Measurements from ENCODE around the gene NHS. TPM values are rescaled to one million over a fixed set of nuclear protein-coding genes. Genes with fewer than 3 reads are reported as not detected.

NHS gene
- total RNA-seq, 2 donors from 2014 or later = under 0.01 to 1.3 TPM

DNA sequence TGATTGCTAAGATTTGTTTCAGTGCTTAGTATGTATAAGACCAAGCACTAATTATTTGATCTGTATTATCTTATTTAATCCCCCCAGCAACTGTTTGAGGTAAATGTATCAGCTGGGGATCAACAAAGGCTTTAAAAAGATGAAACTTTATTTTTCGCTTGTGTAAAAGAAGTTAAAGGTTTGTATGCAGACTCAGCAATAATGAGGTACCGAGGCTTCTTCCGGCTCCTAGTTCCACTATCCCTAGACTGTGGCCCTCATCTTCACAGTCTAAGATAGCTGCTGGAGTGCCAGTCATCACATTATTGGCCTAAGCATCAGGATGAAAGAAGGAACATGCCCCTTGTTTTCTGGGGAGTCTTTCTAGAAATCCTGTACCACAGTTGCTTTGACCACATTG lies 256.6 kb downstream of the NHS start:
- ATAC-seq (no peak), DNase-seq (no peak)
- no peak overlapping the region for H3K27ac ChIP-seq
- no peak overlapping the region for H3K4me3 ChIP-seq
- no peaks in the 10 kb centered on the region for H3K27me3 ChIP-seq
- 88 to 92% methylated on average over 2 to 3 of the region's 3 CpGs for WGBS, 2 donors
- peaks cover 8% of the 10 kb centered on the region for H3K4me1 ChIP-seq
- no peaks in the 10 kb centered on the region for H3K9me3 ChIP-seq
- H3K36me3 ChIP-seq (replicated peaks in 1 of 2; ENCODE audit: insufficient read depth in 1 of 2, low read depth in 2 of 2) = no peaks in the 10 kb centered on the region
- no peak for TF ChIP-seq POLR2A (IDR thresholded peaks at IDR 0.05)
- TF ChIP-seq, protein P1, sequence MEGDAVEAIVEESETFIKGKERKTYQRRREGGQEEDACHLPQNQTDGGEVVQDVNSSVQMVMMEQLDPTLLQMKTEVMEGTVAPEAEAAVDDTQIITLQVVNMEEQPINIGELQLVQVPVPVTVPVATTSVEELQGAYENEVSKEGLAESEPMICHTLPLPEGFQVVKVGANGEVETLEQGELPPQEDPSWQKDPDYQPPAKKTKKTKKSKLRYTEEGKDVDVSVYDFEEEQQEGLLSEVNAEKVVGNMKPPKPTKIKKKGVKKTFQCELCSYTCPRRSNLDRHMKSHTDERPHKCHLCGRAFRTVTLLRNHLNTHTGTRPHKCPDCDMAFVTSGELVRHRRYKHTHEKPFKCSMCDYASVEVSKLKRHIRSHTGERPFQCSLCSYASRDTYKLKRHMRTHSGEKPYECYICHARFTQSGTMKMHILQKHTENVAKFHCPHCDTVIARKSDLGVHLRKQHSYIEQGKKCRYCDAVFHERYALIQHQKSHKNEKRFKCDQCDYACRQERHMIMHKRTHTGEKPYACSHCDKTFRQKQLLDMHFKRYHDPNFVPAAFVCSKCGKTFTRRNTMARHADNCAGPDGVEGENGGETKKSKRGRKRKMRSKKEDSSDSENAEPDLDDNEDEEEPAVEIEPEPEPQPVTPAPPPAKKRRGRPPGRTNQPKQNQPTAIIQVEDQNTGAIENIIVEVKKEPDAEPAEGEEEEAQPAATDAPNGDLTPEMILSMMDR (IDR thresholded peaks at IDR 0.05) = no peak
- intact Hi-C loops (cut with DNase I) = no loop called here

DNA sequence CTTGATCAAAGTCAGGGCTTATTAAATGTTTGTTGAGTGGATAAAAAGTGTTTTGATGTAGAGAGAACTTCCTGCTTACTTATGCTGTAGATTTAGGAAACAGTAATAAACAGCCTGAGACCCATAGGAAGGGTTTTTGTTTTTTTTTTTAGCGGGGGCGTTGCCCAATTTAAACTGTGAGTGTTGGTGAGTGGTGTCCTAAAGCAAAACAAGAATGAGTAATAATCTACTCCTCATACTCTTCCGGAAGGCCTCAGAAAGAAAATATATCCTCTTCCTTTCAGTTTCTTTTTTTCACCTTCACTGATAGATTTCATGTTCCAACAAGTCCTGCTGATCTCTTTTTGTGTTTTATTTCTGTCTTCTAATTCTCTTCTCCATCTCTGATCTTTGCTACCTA lies 257.9 kb downstream of the NHS start:
- no peak for TF ChIP-seq POLR2A (IDR thresholded peaks at IDR 0.05)
- TF ChIP-seq, protein P1 (IDR thresholded peaks at IDR 0.05) = no peak
- ATAC-seq (no peak), DNase-seq (no peak)
- intact Hi-C loops (cut with DNase I) = no loop called here
- WGBS, 2 donors = 68 to 84% methylated on average over 3 of the region's 3 CpGs
- H3K27me3 ChIP-seq = no peaks in the 10 kb centered on the region
- no peaks in the 10 kb centered on the region for H3K9me3 ChIP-seq
- H3K4me3 ChIP-seq = no peak overlapping the region
- H3K27ac ChIP-seq = no peak overlapping the region
- peaks cover 8% of the 10 kb centered on the region for H3K4me1 ChIP-seq
- H3K36me3 ChIP-seq (replicated peaks in 1 of 2; ENCODE audit: insufficient read depth in 1 of 2, low read depth in 2 of 2) = no peaks in the 10 kb centered on the region

DNA sequence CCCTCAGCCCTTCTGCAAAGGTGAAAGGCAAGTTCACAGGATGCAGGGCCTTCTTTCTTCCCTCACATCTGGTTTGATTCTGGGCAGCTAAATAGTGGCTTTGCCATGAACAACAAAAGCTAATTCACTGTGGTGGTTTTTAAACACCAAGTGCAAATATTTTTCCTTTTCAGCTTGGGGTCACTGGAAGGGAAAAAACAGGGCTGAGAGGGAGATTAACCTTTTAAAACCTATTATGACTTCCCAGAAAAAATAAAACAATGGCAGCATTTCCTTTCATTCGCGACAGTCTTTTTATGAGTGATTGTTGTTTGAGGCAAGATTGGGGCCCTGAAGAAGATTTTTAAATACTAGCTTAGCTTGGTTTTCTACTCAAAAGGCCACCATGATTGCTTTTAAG lies 258.5 kb downstream of the NHS start:
- Histone ChIP-seq H3K4me1 (peaks cover 8% of the 10 kb centered on the region), H3K4me3 (no peak overlapping the region), H3K9me3 (no peaks in the 10 kb centered on the region), H3K27me3 (no peaks in the 10 kb centered on the region), H3K27ac (peak overlapping the region in 2 of 4 donors; percentile 34 to 45), H3K36me3 (replicated peaks in 1 of 2; ENCODE audit: insufficient read depth in 1 of 2, low read depth in 2 of 2) (no peaks in the 10 kb centered on the region)
- DNase-seq = no peak
- ATAC-seq = no peak
- intact Hi-C loops (cut with DNase I) = no loop called here
- TF ChIP-seq, protein P1 (IDR thresholded peaks at IDR 0.05) = no peak
- no peak for TF ChIP-seq POLR2A (IDR thresholded peaks at IDR 0.05)
- 64 to 77% methylated on average over 2 of the region's 2 CpGs for whole genome bisulfite sequencing, 2 donors

DNA sequence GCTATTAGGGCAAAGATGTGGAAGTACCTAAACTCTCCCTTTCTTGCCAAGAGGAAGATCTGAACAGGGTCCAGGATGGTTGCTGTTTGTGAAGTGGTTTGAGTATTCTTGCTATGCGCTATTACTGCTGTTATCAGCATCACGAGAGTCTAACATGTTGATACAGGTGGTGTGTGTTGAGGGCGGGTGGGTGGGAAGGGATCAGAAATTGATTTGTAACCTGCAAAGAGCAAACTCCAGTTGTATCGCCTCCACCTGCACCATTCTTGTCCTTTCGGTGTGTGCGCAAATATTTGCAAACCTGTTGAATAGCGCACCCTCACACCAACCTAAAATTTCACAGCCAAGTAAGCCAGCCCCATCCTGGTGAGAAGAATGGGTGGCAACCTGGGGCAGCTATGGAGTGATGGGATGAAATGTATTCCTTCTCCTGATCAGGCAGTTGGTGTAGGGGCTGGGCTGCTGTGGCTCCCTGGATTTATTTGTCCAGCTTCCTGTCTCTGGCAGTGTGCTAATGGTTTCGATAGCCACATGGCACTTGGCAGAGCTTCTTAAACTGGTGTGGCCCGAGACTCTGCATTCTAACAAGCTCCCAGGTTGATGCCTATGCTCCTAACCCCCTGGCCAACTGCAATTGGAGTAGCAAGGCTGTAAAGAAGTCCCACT lies 259.7 kb downstream of the NHS start:
- WGBS, 2 donors = 18 to 58% methylated on average over 4 to 9 of the region's 9 CpGs
- Histone ChIP-seq H3K36me3 (replicated peaks in 1 of 2; ENCODE audit: insufficient read depth in 1 of 2, low read depth in 2 of 2) (no peaks in the 10 kb centered on the region), H3K4me3 (no peak overlapping the region), H3K27ac (peak overlapping the region in 3 of 4 donors; percentile 17 to 54 (median 18)), H3K27me3 (no peaks in the 10 kb centered on the region), H3K9me3 (no peaks in the 10 kb centered on the region), H3K4me1 (peaks cover 8% of the 10 kb centered on the region)
- TF ChIP-seq, protein P1 (IDR thresholded peaks at IDR 0.05) = no peak
- TF ChIP-seq POLR2A (IDR thresholded peaks at IDR 0.05) = no peak
- intact Hi-C loops (cut with DNase I) = no loop called here
- peak; percentile 74 for ATAC-seq
- DNase-seq = peak; percentile 17 to 46 (median 35)

DNA sequence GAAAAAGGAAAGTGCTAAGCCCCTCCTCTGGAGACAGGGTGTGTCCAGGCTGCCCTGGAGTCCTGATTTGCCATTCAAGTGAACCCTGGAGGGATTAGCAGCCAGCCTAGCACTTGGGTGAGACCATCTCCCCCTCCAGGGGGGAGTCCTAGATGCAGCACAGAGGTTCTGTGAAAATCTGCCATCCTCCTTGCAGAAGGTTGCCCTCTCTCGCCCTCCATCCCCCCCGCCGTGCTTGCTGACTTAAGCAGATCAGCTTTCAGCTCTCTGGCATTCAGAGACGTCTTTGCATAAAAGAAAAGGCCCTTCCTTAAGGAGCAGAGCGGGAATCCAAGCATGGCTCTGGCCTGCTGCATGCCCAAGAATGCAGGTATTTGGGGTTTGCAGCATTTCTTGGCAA lies 260.2 kb downstream of the NHS start:
- Histone ChIP-seq H3K27me3 (no peaks in the 10 kb centered on the region), H3K4me1 (peaks cover 8% of the 10 kb centered on the region), H3K27ac (peak overlapping the region in 3 of 4 donors; percentile 17 to 54 (median 18)), H3K4me3 (no peak overlapping the region), H3K36me3 (replicated peaks in 1 of 2; ENCODE audit: insufficient read depth in 1 of 2, low read depth in 2 of 2) (no peaks in the 10 kb centered on the region), H3K9me3 (no peaks in the 10 kb centered on the region)
- DNase-seq (peak; percentile 12 to 46 (median 24)), ATAC-seq (no peak)
- TF ChIP-seq, protein P1 (IDR thresholded peaks at IDR 0.05) = no peak
- TF ChIP-seq POLR2A (IDR thresholded peaks at IDR 0.05) = no peak
- intact Hi-C loops (cut with DNase I) = no loop called here
- 33 to 62% methylated on average over 4 to 5 of the region's 5 CpGs for WGBS, 2 donors

All from body of pancreas (tissue), 4 donors.